Pulmonary artery endothelial cell (primary cell): ENCODE data around the gene CD28. TPM values are rescaled to one million over a fixed set of nuclear protein-coding genes. Genes with fewer than 3 reads are reported as not detected.
A peak's percentile ranks its signal among the peaks of the same experiment; 100 is the strongest.
"Not testable (repeated sequence)": the region's sequence is repeated elsewhere in the genome, so short reads cannot be mapped to it uniquely, and the experiment has no call there.

Source experiments
- DNase-seq: peaks from one replicate; pipeline ENCODE4 v3.0.0-alpha.2; 2011; ENCODE audit warnings: low read depth, low spot score
- total RNA-seq: library from RNA; depleted of rRNA; stranded (reverse); fragments of >200 nt; gene quantifications from 2 replicates; pipeline ENCODE4 v1.2.3, GENCODE V29; 2014

CD28 gene
- total RNA-seq, 1 donor from 2014 or later, result 0.07 TPM

DNA sequence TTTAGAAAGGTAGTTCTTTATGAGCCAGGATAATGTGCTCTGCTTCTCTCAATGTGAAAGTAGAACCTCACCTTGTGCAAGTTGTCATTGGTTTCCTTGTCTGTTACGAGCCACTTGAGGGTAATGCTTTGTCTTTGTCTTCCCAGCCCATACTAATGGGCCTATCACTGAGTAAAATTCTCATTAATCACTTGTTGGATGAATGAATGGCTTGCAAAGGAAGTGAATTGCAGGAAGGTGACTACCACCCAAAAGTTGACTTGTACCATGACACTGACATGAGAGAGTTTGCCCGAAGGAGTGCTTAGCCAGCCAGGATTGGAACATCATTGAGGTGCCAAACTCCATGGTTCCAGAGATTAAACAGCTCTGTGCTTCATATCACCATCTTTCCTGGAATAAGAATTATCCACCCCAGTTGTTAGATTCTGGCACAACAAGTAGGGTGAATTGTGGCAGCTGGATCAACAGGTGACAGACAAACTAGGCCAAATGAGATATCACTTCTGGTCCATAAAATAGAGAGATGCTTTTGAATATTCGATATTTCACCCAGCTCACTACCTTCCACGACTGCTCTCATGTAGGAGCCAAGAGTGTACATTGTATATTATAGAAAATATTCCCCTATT lies 20.5 kb upstream of the CD28 start:
- DNase-seq, result no peak

- no peak for DNase-seq
Measured at GRCh38 chr2:203687165-203687564, 19.3 kb upstream of the CD28 start.

- DNase-seq, result no peak
Measured at GRCh38 chr2:203688798-203689197, 17.6 kb upstream of the CD28 start.

DNA sequence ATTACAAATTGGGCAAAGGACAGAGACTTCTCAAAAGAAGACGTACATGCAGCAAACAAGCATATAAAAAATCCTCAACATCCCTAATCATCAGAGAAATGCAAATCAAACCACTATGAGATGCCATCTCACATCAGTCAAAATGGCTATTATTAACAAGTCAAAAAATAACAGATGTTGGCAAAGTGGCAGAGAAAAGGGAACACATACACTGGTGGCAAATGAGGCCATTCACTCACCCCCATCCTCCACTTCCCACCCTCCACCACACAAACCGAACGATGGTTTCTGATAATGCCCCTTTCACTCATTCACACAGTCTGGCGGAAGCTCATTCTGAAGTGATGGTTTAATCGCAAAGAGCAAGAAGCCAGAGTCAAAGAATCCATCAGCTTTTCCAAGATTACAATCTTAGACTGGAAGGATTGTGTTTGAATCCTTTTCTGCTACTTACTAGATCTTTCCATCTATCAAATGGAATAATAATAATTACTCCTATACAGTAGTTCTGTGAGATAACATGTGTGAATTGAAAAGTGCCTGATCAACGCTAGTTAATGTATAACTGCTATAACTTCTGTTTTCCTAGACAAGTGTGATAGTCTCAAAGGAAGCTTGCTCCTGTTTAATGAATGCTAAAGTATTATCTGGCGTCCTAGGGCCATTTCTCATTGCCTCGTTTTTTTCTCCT lies 16.9 kb upstream of the CD28 start:
- DNase-seq, result no peak

GRCh38 chr2:203690117-203690431 lies 16.4 kb upstream of the CD28 start:
- DNase-seq, result no peak

- no peak for DNase-seq
Measured at GRCh38 chr2:203690441-203691047, 15.9 kb upstream of the CD28 start.

DNA sequence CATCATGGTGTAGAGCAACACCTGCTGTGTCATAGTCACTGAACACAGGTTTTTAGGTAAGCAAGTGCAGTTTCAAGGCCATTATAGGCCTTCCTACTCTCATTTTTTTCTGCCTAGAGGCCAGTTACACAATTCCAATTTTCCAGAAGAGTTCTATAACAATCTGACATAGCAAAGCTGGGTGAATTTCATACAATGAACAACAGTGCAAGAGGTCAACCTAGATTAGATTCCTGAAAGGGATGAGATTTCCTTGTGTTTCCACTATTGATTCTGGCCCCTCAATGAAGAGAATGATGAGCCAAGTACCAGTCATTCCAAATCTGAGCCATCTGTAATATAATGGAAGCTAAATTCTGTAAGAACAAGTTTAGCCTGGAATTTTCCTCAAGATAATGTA lies 15.3 kb upstream of the CD28 start:
- no peak for DNase-seq

DNA sequence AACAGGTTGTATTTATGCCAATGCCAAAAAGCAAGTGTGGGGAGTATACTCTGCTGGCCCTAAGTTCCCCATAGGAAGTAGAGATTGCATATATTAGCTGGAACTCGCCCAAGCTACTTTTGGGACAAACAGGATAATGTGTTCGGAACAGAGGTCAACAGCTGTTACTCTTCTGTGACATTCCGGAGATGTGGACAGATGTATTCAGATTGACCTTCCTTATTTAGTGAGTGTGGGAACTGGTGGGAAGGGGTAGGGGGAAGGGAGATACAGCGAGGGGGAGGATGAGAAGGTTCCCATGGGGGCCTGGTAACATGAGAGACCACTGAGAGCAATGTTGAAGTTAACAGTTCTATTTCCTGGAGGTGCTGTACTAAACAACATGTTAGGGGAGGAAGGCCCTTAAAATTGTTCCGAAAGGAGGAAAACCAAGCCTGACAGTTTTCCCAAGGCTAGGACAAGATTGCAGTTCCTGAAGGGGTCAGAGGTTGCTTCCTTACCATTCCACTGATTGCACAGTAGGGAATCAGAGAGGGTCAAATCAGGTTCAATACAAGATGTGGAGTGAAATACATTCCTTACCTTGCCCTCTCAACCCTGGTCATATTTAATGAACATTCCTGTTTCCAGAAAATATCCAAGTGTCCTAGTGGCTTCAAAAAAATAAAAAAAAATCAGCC lies 14.3 kb upstream of the CD28 start:
- peak; percentile 68 for DNase-seq

DNA sequence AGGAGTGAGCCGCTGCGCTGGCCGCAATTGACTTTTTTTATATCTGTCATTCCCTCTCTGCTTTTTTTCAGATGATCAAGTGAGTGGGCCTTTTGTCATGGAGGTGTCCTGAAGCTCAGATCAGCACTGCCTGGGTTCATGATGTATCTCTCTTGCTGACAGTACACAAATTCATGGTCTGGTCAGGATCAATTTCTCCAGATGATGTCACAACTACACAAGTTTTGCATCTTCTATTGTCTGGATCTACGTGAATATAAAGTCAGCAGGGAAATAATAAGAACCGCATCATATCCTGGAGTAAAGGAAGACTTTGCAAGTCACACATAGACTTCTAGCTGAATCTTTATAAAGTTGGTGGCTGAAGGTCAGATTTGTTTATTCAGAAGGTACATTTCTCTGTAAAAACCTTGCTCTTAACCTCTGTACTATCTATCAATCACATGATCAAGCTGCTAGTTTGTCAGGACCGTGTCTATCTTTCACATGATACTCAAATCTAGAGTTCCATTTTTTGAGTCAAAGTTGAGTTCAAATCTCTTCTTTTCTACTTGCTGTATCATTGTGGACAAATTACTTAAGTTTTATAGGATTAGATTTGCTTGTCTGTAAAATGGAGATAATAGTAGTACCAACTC lies 13.1 kb upstream of the CD28 start:
- no peak for DNase-seq

DNA sequence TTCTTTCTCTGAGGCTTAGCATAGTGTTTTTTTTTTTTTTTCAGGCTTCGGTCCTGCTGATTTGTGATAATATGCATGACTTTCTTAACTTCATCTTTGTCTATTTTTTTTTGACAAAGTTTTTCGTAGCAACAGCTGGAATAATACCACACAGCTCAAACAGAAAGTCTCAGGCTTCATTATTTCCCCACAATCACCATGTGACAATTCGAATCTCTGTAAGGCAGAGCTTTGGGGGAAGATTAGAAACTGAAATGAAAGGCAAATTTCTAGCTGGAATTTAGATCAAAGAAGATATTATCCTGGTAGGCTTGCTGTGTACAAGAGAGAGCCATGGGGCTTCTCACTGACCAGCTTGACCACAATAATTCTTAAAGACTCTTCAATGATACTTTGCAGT lies 12.2 kb upstream of the CD28 start:
- DNase-seq, result no peak

GRCh38 chr2:203697190-203697589 lies 9.2 kb upstream of the CD28 start:
- no peak for DNase-seq

DNA sequence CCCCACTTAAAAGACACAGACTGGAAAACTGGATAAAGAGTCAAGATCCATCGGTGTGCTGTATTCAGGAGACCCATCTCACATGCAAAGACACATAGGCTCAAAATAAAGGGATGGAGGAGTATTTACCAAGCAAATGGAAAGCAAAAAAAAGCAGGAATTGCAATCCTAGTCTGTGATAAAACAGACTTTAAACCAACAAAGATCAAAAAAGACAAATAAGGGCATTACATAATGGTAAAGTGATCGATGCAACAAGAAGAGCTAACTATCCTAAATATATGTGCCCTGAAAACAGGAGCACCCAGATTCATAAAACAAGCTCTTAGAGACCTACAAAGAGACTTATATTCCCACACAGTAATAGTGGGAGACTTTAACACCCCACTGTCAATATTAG lies 8.7 kb upstream of the CD28 start:
- not testable (repeated sequence) for DNase-seq

DNA sequence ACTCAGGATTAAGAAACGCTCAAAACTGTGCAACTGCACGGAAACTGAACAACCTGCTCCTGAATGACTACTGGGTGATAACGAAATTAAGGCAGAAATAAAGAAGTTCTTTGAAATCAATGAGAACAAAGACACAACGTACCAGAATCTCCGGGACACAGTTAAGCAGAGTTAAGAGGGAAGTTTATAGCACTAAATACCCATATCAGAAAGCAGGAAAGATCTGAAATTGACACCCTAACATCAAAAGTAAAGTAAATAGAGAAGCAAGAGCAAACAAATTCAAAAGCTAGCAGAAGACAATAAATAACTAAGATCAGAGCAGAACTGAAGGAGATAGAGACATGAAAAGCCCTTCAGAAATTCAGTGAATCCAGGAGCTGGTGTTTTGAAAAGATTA lies 8.0 kb upstream of the CD28 start:
- DNase-seq, result not testable (repeated sequence)

- no peak for DNase-seq
Measured at GRCh38 chr2:203704430-203704829, 2.0 kb upstream of the CD28 start.

DNA sequence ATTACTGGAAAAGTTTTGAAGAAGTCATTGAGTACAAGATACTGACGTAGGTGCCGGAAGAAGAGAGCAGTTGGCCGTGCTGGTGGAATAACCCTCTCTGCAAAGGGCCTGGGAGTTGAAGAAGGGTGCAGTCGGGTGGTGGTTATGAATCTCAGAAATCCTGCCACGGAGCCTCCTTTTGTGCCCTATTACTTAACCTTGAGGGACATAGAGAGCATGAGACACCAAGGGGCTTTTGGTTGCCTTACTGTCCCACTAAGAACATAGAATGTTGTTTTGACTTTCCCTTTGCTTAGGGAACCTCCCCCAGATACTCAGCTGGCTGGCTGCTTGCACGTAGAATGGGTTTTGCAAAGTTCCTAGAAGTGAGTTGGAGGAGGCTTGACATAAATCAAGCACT lies 1.3 kb upstream of the CD28 start:
- no peak for DNase-seq

DNA sequence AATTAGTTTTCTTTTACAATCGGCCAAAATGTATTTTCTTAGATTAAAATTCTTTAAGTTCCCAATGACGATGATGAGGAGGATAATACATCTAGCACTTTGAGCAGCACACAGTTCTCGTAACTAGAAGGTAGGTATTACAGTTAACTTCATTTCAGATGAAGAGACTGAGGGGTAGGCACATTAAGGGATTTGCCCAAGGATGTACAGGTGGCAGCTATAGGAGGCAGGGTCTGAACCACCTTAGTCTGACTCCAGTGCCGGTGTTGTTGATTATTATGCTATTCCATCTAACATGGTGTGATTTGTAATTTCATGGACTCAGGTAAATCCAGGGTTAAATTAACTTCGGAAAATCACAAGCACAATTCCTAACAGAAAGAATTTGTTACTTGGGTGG lies 1.1 kb downstream of the CD28 start:
- no peak for DNase-seq

DNA sequence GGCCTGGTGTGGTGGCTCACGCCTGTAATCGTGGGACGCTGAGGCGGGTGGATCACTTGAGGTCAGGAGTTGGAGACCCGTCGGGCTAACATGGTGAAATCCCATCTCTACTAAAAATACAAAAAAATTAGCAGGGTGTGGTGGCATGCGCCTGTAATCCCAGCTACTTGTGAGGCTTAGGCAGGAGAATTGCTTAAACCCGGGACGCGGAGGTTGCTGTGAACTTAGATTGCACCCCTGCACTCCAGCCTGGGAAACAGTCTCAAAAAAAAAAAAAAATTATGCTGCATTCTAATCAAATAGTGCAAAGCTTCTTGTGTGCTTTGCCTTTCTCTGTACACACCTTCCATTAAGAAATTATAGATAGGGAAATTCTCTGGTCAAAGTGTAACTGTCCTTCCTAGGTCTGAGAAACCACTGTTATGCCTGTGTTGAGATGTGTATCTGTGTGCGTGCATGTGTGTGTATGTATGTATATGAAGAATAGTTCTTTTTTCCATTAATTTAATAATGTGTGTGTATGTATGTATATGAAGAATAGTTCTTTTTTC lies 2.5 kb downstream of the CD28 start:
- no peak for DNase-seq

GRCh38 chr2:203709416-203710040 lies 3.1 kb downstream of the CD28 start:
- no peak for DNase-seq

DNA sequence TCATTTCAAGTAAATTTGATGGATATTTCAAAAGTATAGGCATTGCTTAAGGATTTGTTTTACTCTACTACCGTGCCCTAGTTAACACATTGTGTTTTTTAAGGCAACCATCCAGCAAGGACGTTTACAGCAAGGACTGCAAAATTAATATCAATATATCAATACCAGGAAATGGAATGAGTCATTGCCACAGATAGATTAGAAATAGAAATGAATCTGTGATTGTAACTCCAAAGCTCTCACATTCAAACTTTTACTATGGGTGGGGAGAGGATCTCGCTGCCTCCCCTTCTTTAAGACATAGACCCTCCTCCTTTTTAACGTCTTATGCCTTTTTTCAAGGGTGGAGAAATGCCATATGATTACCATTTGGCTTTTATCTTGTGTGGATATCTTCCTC lies 3.8 kb downstream of the CD28 start:
- no peak for DNase-seq

DNA sequence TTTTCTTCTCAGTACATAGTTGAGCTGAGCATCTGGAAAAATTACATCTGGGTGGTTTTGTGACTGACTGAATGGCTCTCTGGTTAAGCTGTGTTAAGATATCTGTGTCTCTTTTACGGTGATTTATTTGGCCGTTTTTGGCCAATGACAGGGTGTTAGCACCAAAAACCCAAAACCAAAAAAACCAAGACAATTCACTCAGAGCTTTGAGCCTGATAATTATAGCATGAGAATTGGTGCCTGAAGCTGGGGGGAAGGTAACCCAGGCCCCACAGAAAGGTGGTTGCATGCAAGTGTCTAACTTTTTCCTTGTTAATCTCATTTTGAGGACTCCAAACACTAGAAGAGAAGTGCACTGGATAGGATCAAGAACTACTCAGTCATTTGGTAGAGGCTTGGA lies 4.5 kb downstream of the CD28 start:
- no peak for DNase-seq

- no peak for DNase-seq
Measured at GRCh38 chr2:203711399-203711798, 5.0 kb downstream of the CD28 start.
